ENCODE data around the gene NTRK1.

Gene NTRK1

GRCh38 chr1:156893048-156893953 lies 32.6 kb downstream of the NTRK1 start, which contains the start of gene PEAR1:
Gene PEAR1 (plus strand): TSS chr1:156893718. CDS start chr1:156903927, 10,209 bp downstream.
- no peak for DNase-seq (ENCODE audit: low read depth in 1 of 2, low spot score in 1 of 2)
- no peak for TF ChIP-seq JUND (IDR thresholded peaks at IDR 0.05; ENCODE audit: low read depth)
- in situ Hi-C loops (cut with HindIII; ENCODE audit: low pct_unique_long_range_greater_than_20kb, low sequenced_read_pairs) = no loop called here

- TF ChIP-seq JUND (IDR thresholded peaks at IDR 0.05; ENCODE audit: low read depth) = no peak
- in situ Hi-C loops (cut with HindIII; ENCODE audit: low pct_unique_long_range_greater_than_20kb, low sequenced_read_pairs) = no loop called here
Measured at GRCh38 chr1:156894001-156894400, 33.3 kb downstream of the NTRK1 start.

DNA sequence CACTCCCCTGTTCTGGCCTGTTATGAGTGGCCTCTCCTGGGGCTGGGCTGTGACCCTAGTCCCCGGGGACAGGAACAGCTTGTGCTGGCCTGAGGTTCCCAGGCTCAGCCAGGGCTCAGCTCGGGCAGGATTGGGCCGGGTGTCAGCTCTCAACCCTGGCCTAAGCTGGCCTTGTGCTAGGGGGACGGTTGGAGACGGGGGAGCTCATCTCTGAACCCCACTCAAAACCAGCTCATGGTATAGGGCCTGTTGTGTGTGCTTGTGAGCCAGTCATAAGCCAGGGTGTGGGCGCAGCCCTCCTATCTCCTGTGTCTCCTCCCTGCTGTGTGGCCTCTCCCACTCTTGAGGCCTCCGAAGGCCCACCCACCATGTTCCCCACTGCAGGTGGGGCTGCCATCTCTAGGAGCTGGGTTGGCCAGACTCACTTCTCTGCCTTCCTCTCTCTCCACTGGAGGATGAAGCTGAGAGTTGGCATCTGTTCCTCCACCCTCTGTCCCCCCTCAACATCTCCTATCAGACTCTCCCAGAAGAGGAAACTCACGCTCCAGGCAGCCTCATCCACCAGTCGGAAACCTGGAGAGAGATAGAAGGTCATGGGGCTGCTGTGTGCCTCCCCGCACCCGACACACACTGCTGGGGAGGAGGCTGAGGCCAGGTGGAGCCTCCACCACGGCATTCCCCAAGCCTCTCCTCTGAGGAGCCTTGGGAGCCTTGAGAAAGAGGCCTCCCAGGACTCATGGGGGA lies 34.2 kb downstream of the NTRK1 start:
- TF ChIP-seq JUND (IDR thresholded peaks at IDR 0.05; ENCODE audit: low read depth) = no peak
- in situ Hi-C loops (cut with HindIII; ENCODE audit: low pct_unique_long_range_greater_than_20kb, low sequenced_read_pairs) = no loop called here
- DNase-seq (ENCODE audit: low read depth in 1 of 2, low spot score in 1 of 2) = no peak

More at GRCh38 chr1:156894001-156894400, 33.3 kb downstream of the NTRK1 start:
- no peak for DNase-seq (ENCODE audit: low read depth in 1 of 2, low spot score in 1 of 2)

DNA sequence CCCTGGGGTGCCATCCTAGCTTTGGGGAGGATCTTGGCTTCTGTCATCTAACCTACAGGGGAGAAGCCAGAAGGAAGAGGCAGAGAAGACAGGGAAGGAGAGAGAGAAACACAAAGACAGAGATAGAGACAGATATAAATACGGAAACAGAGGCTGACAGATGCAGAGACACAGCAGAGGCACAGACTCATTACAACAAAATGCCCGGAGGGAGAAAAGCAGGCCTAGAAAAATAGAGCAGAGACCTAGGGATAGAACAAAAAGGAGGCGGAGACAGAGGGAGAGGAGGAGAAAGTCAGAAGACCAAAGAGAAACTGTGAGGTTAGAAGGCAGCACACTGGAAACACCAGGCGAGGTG lies 34.8 kb downstream of the NTRK1 start:
- DNase-seq (ENCODE audit: low read depth in 1 of 2, low spot score in 1 of 2) = no peak
- no peak for TF ChIP-seq JUND (IDR thresholded peaks at IDR 0.05; ENCODE audit: low read depth)
- in situ Hi-C loops (cut with HindIII; ENCODE audit: low pct_unique_long_range_greater_than_20kb, low sequenced_read_pairs) = no loop called here

DNA sequence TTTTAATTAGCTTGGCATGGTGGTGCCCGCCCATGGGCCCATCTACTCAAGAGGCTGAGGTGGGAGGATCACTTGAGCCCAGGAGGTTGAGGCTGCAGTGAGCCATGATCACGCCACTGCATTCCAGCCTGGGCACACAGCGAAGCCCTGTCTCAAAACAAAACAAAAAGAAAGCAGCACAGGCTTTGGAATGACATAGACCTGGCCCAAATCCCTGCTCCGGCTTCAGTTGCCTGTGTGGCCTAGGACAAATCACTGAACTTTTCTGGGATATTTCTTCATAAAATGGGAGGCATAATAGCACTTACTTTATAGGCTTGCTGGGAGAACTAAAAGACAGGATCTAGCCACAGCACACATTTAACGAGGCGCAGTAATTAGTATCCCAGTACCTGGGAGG lies 35.3 kb downstream of the NTRK1 start:
- DNase-seq (ENCODE audit: low read depth in 1 of 2, low spot score in 1 of 2) = no peak
- in situ Hi-C loops (cut with HindIII; ENCODE audit: low pct_unique_long_range_greater_than_20kb, low sequenced_read_pairs) = no loop called here
- TF ChIP-seq JUND (IDR thresholded peaks at IDR 0.05; ENCODE audit: low read depth) = no peak

DNA sequence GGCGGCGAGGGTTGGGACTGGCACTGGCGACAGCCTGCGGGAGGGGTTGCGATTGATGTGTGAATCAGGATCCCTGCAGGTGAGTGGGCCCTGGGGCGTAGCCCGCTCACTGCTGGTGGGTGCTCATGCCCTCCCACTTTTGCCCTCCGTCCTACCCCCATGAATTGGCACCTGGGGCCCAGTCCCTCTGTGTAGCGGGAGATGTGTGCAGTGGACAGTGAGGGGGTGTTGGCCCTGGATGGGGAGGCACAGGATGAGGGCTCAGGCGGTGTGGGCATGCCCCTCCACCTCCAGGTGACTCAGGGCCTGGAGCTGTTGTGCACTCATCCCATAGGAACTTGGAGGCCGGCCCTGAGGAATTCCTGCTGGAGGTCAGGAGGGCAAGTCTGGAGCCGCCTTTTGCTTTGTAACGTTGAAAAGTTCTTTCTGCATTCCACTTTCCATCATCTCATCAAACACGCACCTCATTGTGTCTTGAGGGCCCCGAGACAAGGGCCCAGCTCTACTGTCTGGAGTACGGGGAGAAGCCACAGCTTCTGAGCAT lies 35.9 kb downstream of the NTRK1 start:
- in situ Hi-C loops (cut with HindIII; ENCODE audit: low pct_unique_long_range_greater_than_20kb, low sequenced_read_pairs) = no loop called here
- no peak for TF ChIP-seq JUND (IDR thresholded peaks at IDR 0.05; ENCODE audit: low read depth)
- no peak for DNase-seq (ENCODE audit: low read depth in 1 of 2, low spot score in 1 of 2)

GRCh38 chr1:156897078-156897825 lies 36.6 kb downstream of the NTRK1 start:
- DNase-seq (ENCODE audit: low read depth in 1 of 2, low spot score in 1 of 2) = no peak
- no peak for TF ChIP-seq JUND (IDR thresholded peaks at IDR 0.05; ENCODE audit: low read depth)
- in situ Hi-C loops (cut with HindIII; ENCODE audit: low pct_unique_long_range_greater_than_20kb, low sequenced_read_pairs) = no loop called here

GRCh38 chr1:156898161-156898566 lies 37.5 kb downstream of the NTRK1 start:
- TF ChIP-seq JUND (IDR thresholded peaks at IDR 0.05; ENCODE audit: low read depth) = no peak
- in situ Hi-C loops (cut with HindIII; ENCODE audit: low pct_unique_long_range_greater_than_20kb, low sequenced_read_pairs) = no loop called here
- DNase-seq (ENCODE audit: low read depth in 1 of 2, low spot score in 1 of 2) = no peak

- TF ChIP-seq JUND (IDR thresholded peaks at IDR 0.05; ENCODE audit: low read depth) = no peak
- in situ Hi-C loops (cut with HindIII; ENCODE audit: low pct_unique_long_range_greater_than_20kb, low sequenced_read_pairs) = no loop called here
- no peak for DNase-seq (ENCODE audit: low read depth in 1 of 2, low spot score in 1 of 2)
Measured at GRCh38 chr1:156898971-156899664, 38.5 kb downstream of the NTRK1 start.

DNA sequence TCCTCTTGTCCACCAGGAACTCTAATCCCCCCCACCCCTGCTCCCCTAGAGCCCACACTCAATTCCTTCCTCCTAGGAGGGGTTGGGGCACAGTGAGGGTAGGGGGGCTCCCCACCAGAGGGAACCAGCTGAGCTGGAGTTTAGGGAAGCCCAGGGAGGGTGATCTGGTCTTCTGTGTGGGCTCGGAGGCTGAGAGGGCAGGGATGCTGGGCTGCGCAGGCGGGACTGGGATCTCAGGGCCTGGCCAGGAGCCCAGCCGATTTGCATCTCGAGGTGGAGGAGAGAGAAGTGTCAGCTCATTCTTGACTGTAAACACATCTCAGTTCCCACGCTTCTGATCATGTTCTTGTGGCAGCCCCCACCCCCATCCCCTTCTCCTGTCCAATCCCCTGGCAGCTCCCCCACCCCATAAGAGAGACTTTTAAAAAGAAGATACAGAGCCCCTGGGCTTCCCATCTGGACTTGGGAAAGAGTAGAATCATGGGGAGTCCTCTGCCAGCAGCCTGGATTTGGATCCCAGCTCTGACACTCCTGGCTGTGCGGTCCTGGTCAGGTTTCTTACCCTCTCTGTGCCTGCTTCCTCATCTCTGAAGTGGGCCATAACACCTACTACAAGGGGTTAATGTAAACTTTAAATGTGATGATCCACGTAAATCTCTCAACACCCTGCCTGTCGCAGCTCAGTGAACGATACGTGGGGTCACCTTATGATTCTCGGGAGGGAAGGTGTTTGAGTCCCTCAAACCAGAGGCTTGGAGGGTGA lies 39.5 kb downstream of the NTRK1 start:
- DNase-seq (ENCODE audit: low read depth in 1 of 2, low spot score in 1 of 2) = no peak
- in situ Hi-C loops (cut with HindIII; ENCODE audit: low pct_unique_long_range_greater_than_20kb, low sequenced_read_pairs) = no loop called here
- TF ChIP-seq JUND (IDR thresholded peaks at IDR 0.05; ENCODE audit: low read depth) = no peak

- no peak for DNase-seq (ENCODE audit: low read depth in 1 of 2, low spot score in 1 of 2)
- TF ChIP-seq JUND (IDR thresholded peaks at IDR 0.05; ENCODE audit: low read depth) = no peak
- in situ Hi-C loops (cut with HindIII; ENCODE audit: low pct_unique_long_range_greater_than_20kb, low sequenced_read_pairs) = no loop called here
Measured at GRCh38 chr1:156900896-156901589, 40.4 kb downstream of the NTRK1 start.

All from T47D (cell line).